Activated naive CD4-positive, alpha-beta T cell treated with anti-CD3 and anti-CD28 coated beads, Interleukin-2, amount 10 ng/mL, durations not matched to agents 7 days and 5 days (primary cell): Measurements from ENCODE around the gene DCP2.
A peak's percentile ranks its signal among the peaks of the same experiment; 100 is the strongest.

ENCODE experiments used
- CTCF ChIA-PET: fragments of 350-600 bp; sonication (Branson Sonifier 250); formaldehyde crosslinking; loops from one replicate; lab custom pipeline; 2021; ENCODE audit warnings: antibody characterized with exemption; lab: Charles Lee
- DNase-seq: peaks from one replicate; pipeline ENCODE4 v3.0.0-alpha.2; 2020
- H3K27ac Mint-ChIP-seq: one replicate; pipeline ENCODE4 v1.8.0; 2021; ENCODE audit warnings: mild to moderate bottlenecking, moderate library complexity, mixed read lengths
- H3K27me3 Mint-ChIP-seq: one replicate; pipeline ENCODE4 v1.8.0; 2021; ENCODE audit warnings: mild to moderate bottlenecking, mixed read lengths
- H3K36me3 Mint-ChIP-seq: one replicate; pipeline ENCODE4 v1.8.0; 2021; ENCODE audit warnings: mixed read lengths
- H3K4me1 Mint-ChIP-seq: one replicate; pipeline ENCODE4 v1.8.0; 2021; ENCODE audit warnings: mixed read lengths
- H3K4me3 Mint-ChIP-seq: one replicate; pipeline ENCODE4 v1.8.0; 2021; ENCODE audit warnings: mild to moderate bottlenecking, moderate library complexity, mixed read lengths
- H3K9me3 Mint-ChIP-seq: one replicate; pipeline ENCODE4 v1.8.0; 2021; ENCODE audit warnings: mixed read lengths

The DCP2 gene

DNA sequence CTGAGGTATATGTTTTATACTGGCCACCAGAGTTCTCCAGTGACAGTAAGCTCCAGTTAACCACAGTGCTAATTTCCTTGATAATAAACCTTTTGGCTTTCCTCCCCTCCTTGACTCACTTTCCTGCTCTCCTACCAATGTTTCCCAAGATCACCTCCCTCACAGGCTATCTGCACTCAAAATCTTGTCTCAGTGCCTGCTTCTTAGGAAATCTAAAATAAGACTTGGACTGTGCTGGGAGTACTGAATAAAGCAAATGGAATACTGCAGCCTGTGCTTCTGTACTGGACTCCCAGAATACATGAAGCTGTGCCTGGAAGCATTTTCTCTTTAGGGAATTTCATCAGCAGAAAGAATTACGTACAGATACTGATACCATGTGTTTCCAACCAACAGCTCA lies 1.7 kb upstream of the DCP2 start:
- H3K4me3 Mint-ChIP-seq: no peak overlapping the region
- no peak overlapping the region for H3K27ac Mint-ChIP-seq
- DNase-seq: no peak
- peaks cover 37% of the 10 kb centered on the region for H3K4me1 Mint-ChIP-seq
- H3K9me3 Mint-ChIP-seq: no peaks in the 10 kb centered on the region
- peaks cover 13% of the 10 kb centered on the region for H3K36me3 Mint-ChIP-seq
- CTCF ChIA-PET: interaction anchor here (0.8 to 4.1 kb wide), 3 partner anchors 11 to 53 kb away, joined by 3 to 22 read pairs (median 5); partner anchors contain the start of gene REEP5
- peaks cover 4% of the 10 kb centered on the region for H3K27me3 Mint-ChIP-seq

DNA sequence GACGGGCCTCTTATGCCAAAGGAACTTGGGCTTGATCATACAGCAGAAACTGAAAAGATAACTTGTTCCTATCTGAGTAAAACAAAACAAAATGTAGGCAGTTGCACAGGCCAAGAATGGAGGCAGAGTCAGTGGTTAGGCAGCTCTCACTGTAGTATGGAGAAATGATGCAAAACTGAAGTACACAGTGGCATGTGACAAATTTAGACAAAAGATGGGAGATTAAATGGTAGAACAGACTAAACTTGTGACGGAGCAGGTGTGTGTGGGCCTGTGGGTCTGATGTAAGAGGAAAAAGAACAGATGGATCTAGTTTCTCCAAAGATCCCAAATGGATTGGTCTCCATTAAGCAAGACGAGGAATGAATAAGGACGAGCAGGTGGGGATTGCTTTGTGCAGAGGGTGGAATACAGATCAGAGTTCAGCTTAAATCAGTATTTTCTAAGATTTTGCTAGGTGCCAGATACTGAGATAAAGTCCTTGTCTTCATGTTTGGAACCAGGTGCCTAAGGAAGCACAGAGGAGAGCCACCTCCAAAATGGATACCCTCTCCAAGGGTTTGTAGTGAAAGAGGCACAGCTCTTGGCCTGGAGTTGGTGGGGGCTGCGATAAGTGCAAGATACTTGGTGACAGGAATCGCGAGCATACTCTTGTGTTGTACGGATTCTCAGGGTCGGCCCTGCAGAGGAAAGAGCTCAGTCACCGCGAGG lies 722 bp upstream of the DCP2 start:
- H3K27ac Mint-ChIP-seq: peak overlapping the region; percentile 98
- peaks cover 4% of the 10 kb centered on the region for H3K27me3 Mint-ChIP-seq
- H3K9me3 Mint-ChIP-seq: no peaks in the 10 kb centered on the region
- DNase-seq: no peak
- H3K4me1 Mint-ChIP-seq: peaks cover 44% of the 10 kb centered on the region
- H3K4me3 Mint-ChIP-seq: peak overlapping the region; percentile 96
- peaks cover 16% of the 10 kb centered on the region for H3K36me3 Mint-ChIP-seq
- CTCF ChIA-PET: interaction anchor here (0.9 to 4.1 kb wide), 9 partner anchors 8 to 354 kb away, joined by 3 to 22 read pairs (median 5); partner anchors contain the start of gene REEP5

DNA sequence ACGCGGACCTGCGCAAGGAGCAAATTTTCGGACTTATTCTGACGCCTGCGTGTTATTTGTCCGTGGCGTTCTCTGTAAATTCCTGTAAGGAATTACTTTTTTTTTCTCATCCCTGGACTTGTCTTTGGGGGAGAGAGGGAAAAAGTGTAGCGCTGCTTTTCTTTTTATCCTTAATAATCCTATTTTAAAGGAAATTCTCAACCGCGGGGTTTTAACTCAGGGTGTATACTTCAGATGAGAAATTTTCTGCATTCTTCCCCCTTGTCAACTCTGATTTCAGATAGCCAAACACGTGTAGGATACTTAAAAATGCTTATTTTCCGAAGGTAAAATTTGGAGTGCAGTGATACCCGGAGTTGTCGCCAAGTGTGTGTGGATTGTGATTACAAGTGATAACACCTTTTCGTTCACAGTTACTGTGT lies 853 bp downstream of the DCP2 start:
- peaks cover 27% of the 10 kb centered on the region for H3K36me3 Mint-ChIP-seq
- CTCF ChIA-PET: no interaction called here
- peaks cover 52% of the 10 kb centered on the region for H3K4me1 Mint-ChIP-seq
- peak overlapping the region; percentile 96 for H3K4me3 Mint-ChIP-seq
- no peaks in the 10 kb centered on the region for H3K9me3 Mint-ChIP-seq
- H3K27me3 Mint-ChIP-seq: peaks cover 4% of the 10 kb centered on the region
- no peak for DNase-seq
- peak overlapping the region; percentile 98 for H3K27ac Mint-ChIP-seq

DNA sequence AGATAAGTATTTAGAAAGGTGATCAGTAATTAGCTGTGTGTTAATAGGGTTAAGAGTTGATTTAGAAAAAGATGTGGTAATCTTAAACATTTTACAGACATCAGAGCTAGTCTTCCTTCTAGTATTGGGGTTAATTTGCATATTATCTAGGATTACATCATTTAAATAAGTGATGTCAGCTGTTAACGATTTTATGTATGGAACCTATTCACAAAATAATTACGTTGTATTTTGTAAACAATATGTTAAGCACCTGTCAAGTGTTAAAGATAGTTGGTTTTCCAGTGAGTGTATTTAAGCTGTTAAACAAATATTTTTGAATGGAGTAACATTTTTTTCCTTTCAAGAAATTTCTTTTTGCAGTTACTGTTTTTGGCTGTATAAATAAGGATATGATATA lies 2.2 kb downstream of the DCP2 start:
- DNase-seq: no peak
- Mint-ChIP-seq H3K36me3 (peaks cover 37% of the 10 kb centered on the region), H3K9me3 (no peaks in the 10 kb centered on the region), H3K27me3 (peaks cover 4% of the 10 kb centered on the region), H3K4me3 (peak overlapping the region; percentile 96), H3K4me1 (peaks cover 59% of the 10 kb centered on the region), H3K27ac (peak overlapping the region; percentile 98)
- CTCF ChIA-PET: interaction anchor here (1.0 to 1.3 kb wide), 3 partner anchors 14 to 56 kb away, joined by 3 to 5 read pairs (median 3); no protein-coding TSS in a partner anchor

DNA sequence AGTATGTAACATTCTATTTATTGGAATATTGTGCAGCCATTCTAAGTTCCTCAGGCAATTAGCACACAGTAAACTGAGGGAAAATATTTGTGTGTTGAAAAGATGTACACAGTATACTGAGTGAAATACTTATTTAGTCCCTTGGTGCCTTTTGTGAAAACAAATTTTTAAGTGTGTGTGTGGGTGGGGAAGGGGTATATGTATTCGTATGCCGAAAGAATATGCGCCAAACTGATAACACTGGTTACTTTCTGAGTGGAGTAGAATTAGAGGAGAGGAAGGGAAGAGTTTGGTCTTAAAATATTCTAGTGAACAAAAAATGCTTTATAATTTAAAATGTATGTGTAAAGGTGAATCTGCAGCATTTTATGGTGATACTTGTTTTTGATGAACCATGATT lies 3.1 kb downstream of the DCP2 start:
- CTCF ChIA-PET: interaction anchor here (1.3 to 1.4 kb wide), 2 partner anchors 16 to 57 kb away, joined by 3 to 5 read pairs; no protein-coding TSS in a partner anchor
- H3K36me3 Mint-ChIP-seq: peaks cover 43% of the 10 kb centered on the region

DNA sequence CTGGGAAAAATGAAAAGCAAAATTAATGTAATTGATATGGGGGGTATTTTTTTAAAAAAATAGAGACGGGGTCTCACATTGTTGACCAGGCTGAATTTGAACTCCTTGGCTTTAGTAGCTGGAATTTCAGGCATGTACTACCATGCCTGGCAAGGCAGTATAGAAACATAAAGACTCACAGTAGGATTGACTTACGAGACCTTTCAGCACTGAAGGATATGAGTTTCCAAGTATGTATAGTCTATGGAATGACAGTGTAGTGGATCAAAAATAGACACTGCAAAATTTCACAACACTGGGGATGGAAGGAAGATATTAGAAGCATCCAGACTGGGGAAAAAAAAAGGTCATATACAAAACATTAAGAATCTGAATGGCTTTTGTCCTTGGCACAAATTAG lies 6.8 kb downstream of the DCP2 start:
- no peaks in the 10 kb centered on the region for H3K27me3 Mint-ChIP-seq
- H3K4me3 Mint-ChIP-seq: no peak overlapping the region
- peaks cover 47% of the 10 kb centered on the region for H3K36me3 Mint-ChIP-seq
- H3K4me1 Mint-ChIP-seq: peaks cover 53% of the 10 kb centered on the region
- no peak overlapping the region for H3K27ac Mint-ChIP-seq
- H3K9me3 Mint-ChIP-seq: no peaks in the 10 kb centered on the region
- CTCF ChIA-PET: no interaction called here
- DNase-seq: no peak

More for the DNA sequence above, 3.1 kb downstream of the DCP2 start:
- no peaks in the 10 kb centered on the region for H3K9me3 Mint-ChIP-seq
- H3K27ac Mint-ChIP-seq: peak overlapping the region; percentile 53
- DNase-seq: no peak
- peak overlapping the region; percentile 69 for H3K4me3 Mint-ChIP-seq
- peaks cover 4% of the 10 kb centered on the region for H3K27me3 Mint-ChIP-seq
- peaks cover 65% of the 10 kb centered on the region for H3K4me1 Mint-ChIP-seq

DNA sequence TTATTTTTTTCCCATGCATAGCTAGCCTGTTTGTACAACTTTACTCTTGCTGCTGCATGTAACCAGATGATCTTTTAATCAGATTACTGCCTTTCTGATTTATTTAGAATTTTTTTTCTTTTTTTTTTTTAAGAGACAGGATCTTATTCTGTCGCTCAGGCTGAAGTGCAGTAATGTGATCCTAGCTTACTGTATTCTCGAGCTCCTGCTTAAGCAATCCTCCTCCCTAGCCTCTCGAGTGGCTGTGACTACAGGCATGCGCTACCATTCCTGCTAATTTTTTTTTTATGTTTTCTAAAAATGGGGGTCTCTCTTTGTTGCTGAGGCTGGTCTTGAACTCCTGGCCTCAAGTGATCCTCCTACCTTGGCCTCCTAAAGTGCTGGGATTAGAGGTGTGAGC lies 9.6 kb downstream of the DCP2 start:
- CTCF ChIA-PET: interaction anchor here (0.6 to 4.9 kb wide), 4 partner anchors 10 to 33 kb away, joined by 3 to 35 read pairs (median 4); no protein-coding TSS in a partner anchor
- Mint-ChIP-seq H3K27me3 (no peaks in the 10 kb centered on the region), H3K4me1 (peaks cover 35% of the 10 kb centered on the region), H3K27ac (no peak overlapping the region), H3K9me3 (no peaks in the 10 kb centered on the region), H3K4me3 (no peak overlapping the region), H3K36me3 (peaks cover 53% of the 10 kb centered on the region)
- no peak for DNase-seq

DNA sequence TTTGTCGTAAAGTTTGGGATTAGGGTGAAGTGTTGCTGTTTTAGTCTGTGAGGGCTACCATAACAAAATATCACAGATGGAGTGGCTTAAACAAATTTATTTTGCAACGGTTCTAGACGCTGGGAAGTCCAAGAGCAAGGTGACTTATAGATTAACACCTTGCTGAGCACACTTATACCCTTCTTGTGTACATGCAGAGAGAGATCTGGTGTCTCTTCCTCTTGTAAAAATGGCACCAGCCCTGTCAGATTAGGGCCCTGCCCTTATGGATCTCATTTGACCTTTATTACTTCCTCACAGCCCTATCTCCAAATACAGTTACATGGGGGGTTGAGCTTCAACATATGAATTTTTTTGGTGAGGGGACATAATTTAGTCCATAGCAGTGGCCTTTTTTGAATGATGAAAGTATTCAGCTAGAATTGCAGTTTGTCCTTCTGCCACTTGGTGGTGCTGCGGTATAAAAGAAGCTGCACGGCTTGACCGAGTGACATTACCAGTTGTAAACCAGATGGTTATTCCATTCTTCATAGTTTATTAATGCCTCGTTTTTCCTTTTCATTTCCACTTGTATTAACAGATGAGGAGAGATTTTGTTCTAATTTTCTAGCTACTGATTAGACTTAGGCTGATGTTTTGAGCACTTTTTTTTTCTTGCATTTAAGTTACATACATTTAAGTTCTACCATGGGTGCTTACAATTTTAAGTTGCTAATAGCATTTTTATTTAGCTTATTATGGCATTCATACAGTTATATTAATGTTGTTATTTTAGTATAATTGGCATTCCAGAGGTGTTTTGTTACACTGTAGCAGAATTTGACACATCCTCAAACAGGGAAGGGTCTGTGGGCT lies 19.4 kb downstream of the DCP2 start:
- H3K4me3 Mint-ChIP-seq: no peak overlapping the region
- peaks cover 9% of the 10 kb centered on the region for H3K4me1 Mint-ChIP-seq
- H3K36me3 Mint-ChIP-seq: peaks cover 34% of the 10 kb centered on the region
- no peak overlapping the region for H3K27ac Mint-ChIP-seq
- CTCF ChIA-PET: interaction anchor here (0.7 to 4.5 kb wide), 53 partner anchors 9 to 609 kb away, joined by 3 to 42 read pairs (median 4); no protein-coding TSS in a partner anchor
- peak; percentile 83 for DNase-seq
- no peaks in the 10 kb centered on the region for H3K27me3 Mint-ChIP-seq
- no peaks in the 10 kb centered on the region for H3K9me3 Mint-ChIP-seq

DNA sequence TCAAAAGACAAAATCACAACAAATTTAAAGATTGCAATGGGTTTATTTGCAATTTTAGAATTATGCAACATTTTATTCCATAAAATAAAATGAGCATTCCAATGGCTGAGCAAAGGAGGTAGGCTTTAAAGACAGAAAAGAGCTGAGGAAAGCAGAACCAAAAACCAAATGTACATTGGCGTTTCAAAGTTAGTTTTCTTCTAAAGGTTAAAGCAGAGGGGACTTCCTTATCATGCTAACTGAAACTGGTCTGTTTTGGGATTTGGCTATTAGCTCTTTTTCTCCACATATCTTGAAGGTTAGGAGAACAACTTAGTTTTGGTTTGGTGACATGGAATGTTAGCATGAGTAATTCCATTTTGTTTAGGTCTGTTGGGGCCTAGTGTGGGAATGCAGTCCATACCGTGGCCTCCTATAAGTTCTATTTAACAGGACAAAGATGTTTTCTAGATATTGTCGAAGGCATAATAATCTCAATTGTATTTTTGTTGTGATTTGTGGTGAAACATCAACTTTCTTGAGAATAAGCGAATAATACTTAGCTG lies 20.3 kb downstream of the DCP2 start:
- H3K27ac Mint-ChIP-seq: no peak overlapping the region
- no peaks in the 10 kb centered on the region for H3K9me3 Mint-ChIP-seq
- peaks cover 6% of the 10 kb centered on the region for H3K4me1 Mint-ChIP-seq
- no peak for DNase-seq
- H3K36me3 Mint-ChIP-seq: peaks cover 38% of the 10 kb centered on the region
- no peaks in the 10 kb centered on the region for H3K27me3 Mint-ChIP-seq
- CTCF ChIA-PET: interaction anchor here (0.7 to 4.5 kb wide), 43 partner anchors 10 to 609 kb away, joined by 3 to 42 read pairs (median 5); no protein-coding TSS in a partner anchor
- no peak overlapping the region for H3K4me3 Mint-ChIP-seq

DNA sequence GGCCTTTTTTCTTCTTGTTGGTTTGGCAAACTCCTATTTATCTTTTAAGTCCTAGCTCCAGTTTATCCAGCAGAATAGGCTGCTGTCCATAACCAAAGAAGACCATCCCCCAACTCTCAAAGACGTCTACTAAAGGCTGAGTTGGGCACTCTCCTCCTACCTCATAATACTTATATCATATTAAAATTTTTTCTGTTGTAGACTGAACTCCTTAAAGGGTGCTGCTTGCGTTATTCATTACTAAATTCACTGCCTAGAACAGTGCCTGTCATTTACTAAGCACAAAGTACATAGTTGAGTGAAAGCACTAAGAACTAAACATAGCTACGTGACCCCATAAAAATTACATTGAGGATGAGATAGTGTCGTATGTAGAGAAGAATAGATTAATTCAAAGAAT lies 21.7 kb downstream of the DCP2 start:
- Mint-ChIP-seq H3K36me3 (peaks cover 43% of the 10 kb centered on the region), H3K27ac (no peak overlapping the region), H3K4me1 (peaks cover 5% of the 10 kb centered on the region), H3K27me3 (no peaks in the 10 kb centered on the region), H3K9me3 (no peaks in the 10 kb centered on the region), H3K4me3 (no peak overlapping the region)
- no peak for DNase-seq
- CTCF ChIA-PET: interaction anchor here (1.3 to 4.5 kb wide), 2 partner anchors 33 to 337 kb away, joined by 3 to 35 read pairs; no protein-coding TSS in a partner anchor

DNA sequence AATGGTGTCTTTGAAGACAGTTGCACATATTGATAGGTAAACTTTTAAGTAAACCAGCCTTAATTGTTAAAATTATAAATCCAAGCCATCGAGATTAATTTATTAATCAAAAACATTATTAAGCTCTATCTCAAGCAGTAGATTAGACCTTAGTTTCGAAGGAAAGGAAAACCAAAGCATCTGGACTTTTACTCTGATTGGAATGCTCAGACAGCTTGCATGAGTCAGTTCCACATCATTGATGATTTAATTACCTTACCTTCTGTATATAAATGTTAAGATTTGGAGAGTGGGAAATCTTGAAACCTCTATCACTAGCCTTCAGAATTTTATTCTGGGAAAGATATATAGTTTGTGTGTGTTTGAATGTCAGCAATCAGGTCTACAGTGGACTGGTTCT lies 23.9 kb downstream of the DCP2 start:
- no peaks in the 10 kb centered on the region for H3K27me3 Mint-ChIP-seq
- no peak for DNase-seq
- no peak overlapping the region for H3K27ac Mint-ChIP-seq

DNA sequence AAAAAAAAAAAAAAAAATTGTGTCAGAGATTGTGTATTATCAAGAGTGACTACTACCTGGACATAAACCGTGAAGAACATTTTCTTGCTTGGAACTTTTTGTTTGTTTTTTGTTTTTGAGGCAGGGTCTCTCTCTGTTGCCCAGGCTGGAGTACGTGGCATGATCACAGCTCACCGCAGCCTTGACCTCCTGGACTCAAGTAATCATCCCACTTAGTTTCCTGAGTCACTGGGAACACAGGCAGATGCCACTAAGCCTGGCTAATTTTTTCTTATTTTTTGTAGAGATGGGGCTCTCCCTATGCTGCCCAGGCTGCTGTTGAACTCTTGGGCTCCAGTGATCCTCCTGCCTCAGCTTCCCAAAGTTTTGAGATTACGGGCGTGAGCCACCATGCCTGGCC lies 25.8 kb downstream of the DCP2 start:
- Mint-ChIP-seq H3K36me3 (peaks cover 50% of the 10 kb centered on the region), H3K9me3 (no peaks in the 10 kb centered on the region), H3K4me1 (no peaks in the 10 kb centered on the region), H3K27me3 (no peaks in the 10 kb centered on the region), H3K27ac (no peak overlapping the region), H3K4me3 (no peak overlapping the region)
- CTCF ChIA-PET: interaction anchor here (0.6 to 1.2 kb wide), 2 partner anchors 31 to 328 kb away, joined by 3 to 4 read pairs; no protein-coding TSS in a partner anchor
- DNase-seq: no peak

More for the DNA sequence above, 23.9 kb downstream of the DCP2 start:
- Mint-ChIP-seq H3K4me3 (no peak overlapping the region), H3K9me3 (no peaks in the 10 kb centered on the region), H3K36me3 (peaks cover 50% of the 10 kb centered on the region), H3K4me1 (peaks cover 3% of the 10 kb centered on the region)
- CTCF ChIA-PET: no interaction called here

DNA sequence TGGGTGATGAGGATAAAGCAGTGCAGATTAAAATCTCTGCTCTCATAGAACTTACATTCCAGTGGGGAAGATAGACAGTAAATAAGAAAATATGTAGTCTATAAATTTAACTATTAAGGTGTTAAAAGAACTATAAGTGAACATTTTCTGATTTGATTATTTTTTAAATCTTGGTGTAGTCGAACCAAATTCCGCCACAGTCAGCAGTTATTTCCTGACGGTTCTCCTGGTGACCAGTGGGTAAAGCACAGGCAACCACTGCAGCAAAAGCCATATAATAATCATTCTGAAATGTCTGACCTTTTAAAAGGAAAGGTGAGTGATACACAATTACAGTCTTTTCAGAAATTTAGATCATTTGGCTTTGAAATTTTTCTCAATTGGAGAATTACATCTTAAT lies 27.2 kb downstream of the DCP2 start:
- Mint-ChIP-seq H3K4me1 (no peaks in the 10 kb centered on the region), H3K27me3 (no peaks in the 10 kb centered on the region), H3K27ac (no peak overlapping the region), H3K9me3 (no peaks in the 10 kb centered on the region), H3K4me3 (no peak overlapping the region), H3K36me3 (peaks cover 58% of the 10 kb centered on the region)
- no peak for DNase-seq
- CTCF ChIA-PET: no interaction called here

DNA sequence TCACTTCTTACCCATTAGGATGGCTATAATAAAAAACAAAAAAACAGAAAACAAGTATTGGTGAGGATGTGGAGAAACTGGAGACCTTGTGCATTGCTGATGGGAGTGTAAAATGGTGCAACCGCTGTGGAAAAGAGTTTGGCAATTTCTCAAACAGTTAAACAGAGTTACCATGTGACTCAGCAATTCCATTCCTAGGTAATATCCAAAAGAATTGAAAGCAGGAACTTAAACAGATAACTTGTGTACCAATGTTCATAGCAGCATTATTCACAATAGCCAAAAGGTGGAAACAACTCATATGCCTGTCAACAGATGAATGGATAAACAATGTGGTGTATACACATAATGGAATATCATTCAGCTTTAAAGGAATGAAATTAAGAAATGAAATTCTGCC lies 28.9 kb downstream of the DCP2 start:
- no peak overlapping the region for H3K27ac Mint-ChIP-seq
- peaks cover 61% of the 10 kb centered on the region for H3K36me3 Mint-ChIP-seq
- no peaks in the 10 kb centered on the region for H3K27me3 Mint-ChIP-seq
- no peaks in the 10 kb centered on the region for H3K9me3 Mint-ChIP-seq
- no peak for DNase-seq
- no peak overlapping the region for H3K4me3 Mint-ChIP-seq
- CTCF ChIA-PET: interaction anchor here (1.1 kb wide), 1 partner anchor 10 kb away, joined by 4 read pairs; no protein-coding TSS in a partner anchor
- no peaks in the 10 kb centered on the region for H3K4me1 Mint-ChIP-seq
